Activated CD4-positive, CD25-positive, alpha-beta regulatory T cell treated with anti-CD3 and anti-CD28 coated beads, Interleukin-2, amount 50 U/mL, for 72 hours (primary cell): Measurements from ENCODE around the gene SUCLG1.
"Not testable (repeated sequence)": the region's sequence is repeated elsewhere in the genome, so short reads cannot be mapped to it uniquely, and the experiment has no call there.

Experiments used
- DNase-seq: peaks from one replicate; pipeline ENCODE4 v3.0.0; 2021

The SUCLG1 gene

DNA sequence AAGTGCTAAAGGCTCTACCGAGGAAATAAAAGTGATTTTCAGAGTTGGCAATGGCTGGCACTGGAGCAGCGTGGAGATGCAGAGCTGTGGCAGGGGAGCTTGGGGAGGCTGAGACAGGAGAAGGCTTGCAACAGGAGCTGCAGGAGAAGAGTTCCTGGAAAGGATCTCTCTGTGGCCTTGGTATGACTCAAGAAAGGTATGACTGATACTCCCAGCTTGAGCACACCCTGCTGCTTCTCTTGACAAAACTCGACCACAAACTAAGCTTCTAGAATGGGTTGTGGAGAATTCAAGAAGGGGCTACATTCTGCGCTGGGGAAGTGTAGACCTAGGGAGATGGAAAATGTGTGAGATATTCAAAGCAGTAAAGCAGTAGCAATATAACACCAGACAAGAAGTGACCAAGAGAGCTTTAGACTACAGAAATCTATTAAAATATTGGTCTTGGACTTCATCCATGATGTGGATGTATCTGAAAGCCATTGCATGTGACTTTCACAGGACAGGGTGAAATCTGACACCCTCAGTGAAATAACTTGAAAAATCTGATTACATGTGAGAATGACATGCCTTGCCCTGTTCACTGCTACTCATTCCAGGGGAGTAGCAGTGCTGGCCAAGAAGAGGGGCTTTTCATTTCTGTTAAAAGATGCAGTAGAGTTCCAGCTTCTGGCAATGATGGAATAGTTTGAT is 41.5 kb downstream of the SUCLG1 start:
- no peak for DNase-seq

DNA sequence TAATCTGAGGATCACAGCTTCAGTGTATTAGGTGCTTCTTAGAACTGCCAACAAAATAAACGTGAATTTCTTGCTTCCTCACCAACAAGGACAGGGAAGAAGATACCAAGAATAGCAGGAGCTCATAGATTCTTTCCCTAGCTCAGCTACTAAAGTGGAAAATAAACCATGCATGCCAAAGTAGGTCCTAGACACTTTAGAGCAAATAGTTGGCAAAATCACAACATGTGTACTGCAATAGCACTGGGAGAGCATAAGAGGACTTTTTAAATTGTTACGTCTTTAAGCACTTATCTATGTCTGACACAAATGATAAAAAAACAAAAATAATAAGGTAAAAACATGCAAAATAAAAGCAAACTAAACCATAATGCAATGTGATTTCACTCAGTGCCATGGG is 49.5 kb downstream of the SUCLG1 start:
- DNase-seq: no peak

DNA sequence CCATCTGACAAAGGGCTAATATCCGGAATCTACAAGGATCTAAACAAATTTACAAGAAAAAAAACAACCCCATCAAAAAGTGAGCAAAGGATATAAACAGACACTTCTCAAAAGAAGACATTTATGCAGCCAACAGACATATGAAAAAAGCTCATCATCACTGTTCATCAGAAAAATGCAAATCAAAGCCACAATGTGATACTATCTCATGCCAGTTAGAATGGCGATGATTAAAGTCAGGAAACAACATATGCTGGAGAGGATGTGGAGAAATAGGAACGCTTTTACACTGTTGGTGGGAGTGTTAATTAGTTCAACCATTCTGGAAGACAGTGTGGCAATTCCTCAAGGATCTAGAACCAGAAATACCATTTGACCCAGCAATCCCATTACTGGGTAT is 57.0 kb downstream of the SUCLG1 start:
- DNase-seq: not testable (repeated sequence)

DNA sequence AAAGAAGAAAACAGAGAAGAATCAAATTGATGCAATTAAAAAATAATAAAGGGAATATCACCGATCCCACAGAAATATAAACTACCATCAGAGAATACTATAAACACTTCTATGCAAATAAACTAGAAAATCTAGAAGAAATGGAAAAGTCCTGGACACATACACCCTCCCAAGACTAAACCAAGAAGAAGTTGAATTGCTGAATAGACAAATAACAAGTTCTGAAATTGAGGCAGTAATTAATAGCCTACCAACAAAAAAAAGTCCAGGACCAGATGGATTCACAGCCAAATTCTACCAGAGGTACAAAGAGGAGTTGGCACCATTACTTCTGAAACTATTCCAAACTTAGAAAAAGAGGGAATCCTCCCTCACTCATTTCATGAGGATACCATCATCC is 59.2 kb downstream of the SUCLG1 start:
- DNase-seq: not testable (repeated sequence)

DNA sequence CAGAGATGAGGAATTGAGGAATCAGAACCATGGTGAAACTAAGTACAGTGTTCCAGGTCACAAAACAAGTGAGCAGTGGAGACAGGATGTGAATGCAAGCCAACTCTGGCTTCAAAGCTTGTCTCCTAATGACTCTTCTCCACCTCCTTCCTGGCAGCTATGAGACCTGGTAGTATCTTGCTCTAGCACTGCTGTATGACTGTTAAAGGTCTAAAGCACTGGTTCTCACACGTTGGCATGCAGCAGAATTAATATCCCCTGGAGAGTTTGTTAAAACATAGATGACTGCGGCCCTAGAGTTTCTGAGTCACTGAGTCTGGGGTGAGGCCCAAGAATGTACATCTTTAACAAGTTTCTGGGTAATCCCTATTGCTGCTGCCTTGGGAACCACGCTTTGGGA is 63.3 kb downstream of the SUCLG1 start:
- DNase-seq: no peak

DNA sequence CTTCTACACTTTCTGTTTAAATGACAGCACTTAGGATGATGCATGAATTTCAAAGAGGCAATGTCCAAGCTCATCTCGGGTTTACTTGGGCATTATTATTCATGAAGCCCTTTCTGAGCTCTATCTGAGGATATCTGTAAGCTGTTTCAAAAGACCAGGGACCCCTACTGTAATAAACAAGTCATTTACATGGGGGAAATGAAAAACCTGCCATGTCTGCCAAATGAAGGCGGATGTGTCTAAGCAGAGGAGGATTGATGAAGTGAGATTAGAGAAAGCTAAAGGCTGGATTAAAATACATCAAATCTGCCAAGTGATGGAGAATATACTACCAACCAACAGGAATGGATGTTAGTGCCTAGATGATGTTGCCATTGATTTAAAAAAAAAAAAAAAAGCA is 64.5 kb downstream of the SUCLG1 start:
- DNase-seq: no peak

DNA sequence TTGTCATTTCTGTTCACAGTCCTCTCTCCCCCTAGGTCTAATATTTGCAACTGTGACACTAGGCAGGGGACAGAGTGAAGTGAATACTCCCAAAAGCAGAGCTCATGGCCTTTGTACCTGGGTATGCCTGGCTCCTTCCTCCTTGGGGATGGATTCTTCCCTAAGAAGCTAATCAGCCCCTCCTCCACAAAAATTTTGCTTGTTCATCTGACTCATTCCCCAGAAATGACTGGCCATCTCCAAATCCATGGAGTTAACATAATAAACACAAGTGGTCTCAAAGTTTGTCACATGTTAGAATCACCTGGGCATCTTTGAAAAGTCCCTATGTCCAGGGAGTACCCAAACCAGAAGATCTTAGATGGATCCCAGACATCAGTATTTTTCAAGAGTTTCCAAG is 65.3 kb downstream of the SUCLG1 start:
- no peak for DNase-seq

DNA sequence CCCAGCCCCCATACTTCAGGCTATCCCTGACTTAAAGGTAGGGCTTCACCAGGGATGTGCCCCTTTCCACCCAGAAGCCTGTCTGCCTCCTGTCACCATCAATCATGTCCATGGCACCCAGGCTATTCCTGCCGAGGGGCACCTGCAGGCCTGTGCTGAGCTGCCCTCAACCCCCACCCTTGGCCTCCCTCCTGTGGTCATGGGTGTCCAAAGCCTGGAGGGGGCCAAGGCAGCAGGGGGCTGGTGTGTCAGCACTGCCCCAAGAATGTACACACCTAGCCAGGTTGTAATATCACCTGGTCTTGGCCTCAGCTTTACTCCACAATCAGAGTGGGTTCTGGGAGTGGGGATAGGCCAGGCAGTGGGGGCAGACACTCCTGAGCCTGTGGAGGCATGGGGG is 69.3 kb downstream of the SUCLG1 start:
- no peak for DNase-seq

DNA sequence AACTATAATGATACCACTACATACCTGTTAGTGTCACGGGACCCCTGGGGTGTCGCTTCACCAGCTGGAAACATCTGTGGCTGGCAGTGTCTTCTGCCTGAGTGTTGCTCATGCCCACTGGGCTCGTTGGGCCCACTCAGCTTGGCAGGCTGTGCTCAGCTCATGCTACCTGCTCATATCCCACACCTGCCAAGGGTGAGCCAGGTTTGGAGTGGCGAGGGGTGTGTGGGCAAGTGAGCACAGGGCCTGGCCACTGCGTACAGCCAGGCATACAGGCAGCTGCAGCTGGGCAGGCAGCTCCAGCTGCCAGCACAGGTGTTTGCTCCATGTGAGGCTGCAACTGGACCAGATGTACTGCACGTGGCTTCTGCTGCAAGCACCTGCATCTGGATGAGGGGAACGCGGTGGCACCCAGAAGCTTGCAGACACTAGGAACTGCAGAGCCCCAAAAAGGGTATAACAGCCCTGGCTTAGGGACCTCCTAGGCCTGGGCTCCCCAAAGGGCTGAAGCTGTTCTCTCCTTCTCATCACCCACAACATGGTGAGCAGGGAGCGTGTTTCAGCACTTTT is 70.1 kb downstream of the SUCLG1 start:
- DNase-seq: no peak

DNA sequence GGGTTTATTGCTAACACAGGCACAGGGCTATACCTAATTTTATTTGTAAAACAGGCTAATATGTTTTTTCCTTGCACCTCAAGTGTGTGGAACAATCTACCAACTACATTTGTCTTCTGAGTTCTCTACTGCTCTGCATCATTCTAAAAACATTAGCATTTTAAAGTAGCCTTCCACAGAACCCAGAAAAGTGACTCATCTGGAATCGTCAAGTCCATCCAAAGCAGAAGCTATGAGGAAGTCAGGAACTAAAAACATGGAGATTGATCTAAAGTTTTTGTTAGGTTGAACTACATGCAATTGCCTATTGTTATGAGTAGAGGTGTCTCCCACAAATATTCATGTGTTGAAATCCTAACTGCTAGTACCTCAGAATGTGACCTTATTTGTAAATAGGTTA is 70.9 kb downstream of the SUCLG1 start:
- no peak for DNase-seq

DNA sequence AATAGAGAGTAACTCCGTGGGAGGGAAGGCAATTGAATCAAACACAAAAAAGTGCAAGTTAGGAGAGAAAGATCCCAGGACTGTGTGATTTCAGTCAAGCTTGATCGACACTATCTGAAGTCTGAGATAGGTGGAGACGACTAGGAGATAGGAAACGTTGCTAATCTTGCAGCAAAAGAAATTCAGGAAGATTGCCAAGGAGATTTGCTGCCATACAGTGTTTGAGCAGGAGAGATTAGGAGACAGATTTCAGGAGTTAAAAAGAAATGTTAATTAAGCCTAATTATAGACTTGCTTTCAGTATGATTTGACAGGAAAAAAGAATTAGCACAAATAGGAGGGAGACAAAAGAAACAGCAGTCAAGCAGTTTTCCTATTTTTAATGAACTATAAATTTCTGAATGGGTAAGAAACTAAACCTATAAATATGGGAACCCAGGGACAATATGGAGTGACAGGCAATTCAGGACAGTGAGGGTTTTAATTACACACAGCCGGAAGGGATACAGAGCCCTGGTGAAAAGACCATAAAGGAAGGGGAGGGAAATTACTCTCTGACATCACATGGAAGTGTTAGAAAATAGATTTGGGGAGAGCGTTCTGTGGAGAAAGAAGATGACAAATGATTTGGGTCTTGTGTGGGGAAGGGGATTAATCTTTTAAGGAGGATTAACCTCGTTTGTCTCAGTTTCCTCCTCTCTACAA is 72.6 kb downstream of the SUCLG1 start:
- no peak for DNase-seq

DNA sequence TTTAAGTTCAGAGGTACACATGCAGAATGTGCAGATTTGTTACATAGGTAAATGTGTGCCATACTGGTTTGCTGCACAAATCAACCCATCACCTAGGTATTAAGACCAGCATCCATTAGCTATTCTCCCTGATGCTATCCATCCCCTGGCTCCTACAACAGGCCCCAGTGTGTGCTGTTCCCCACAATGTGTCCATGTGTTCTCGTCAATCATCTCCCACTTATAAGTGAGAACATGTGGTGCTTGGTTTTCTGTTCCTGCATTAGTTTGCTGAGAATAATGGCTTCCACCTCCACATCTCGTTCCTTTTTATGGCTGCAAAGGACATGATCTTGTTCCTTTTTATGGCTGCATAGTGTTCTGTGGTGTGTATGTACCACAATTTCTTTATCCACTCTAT is 75.8 kb downstream of the SUCLG1 start:
- DNase-seq: no peak

DNA sequence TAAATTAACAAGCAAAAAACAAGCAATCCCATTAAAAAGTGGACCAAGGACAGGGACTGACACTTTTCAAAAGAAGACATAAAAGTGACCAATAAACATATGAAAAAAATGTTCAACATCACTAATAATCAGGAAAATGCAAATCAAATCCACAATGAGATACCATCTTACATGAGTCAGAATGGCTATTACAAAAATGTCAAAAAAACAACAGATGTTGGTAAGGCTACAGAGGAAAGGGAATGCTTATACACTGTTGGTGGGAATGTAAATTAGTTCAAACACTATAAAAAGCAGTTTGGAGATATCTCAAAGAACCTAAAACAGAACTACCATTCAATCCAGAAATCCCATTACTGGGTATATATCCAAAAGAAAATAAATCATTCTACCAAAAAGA is 78.2 kb downstream of the SUCLG1 start:
- DNase-seq: no peak

DNA sequence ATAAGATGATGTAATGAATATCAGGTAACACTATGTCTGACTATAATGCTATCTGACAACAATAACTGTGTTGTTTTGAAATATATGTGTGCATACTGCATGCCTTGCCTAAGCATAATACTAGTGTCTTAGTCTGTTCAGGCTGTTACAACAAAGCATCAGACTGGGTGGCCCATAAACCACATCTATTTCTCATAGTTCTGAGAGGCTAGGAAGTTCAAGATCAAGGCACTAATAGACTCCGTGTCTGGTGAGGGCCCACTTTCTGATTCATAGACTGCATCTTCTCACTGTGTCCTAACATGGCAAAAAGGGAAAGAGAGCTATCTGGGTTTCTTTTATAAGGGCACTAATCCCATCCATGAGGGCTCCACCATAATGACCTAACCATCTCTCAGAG is 80.1 kb downstream of the SUCLG1 start:
- no peak for DNase-seq

DNA sequence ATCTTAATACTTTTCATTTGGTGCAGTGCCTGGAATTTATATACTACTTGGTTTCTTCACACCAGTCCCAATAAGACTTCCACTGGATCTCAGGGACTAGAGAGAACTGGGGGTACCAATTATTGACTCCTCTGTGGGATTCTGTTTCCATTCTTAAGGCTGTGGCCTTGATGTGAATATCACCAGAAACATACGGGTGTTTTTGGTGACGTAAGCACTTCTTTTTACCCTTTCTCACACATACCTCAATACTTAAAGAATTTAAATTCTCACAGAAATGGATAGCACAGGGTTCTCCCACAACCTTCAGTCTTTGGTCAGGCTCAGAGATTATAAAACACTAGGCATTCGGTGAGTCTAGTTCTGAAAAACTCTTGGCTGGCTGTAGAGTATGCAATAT is 84.1 kb downstream of the SUCLG1 start:
- DNase-seq: no peak

DNA sequence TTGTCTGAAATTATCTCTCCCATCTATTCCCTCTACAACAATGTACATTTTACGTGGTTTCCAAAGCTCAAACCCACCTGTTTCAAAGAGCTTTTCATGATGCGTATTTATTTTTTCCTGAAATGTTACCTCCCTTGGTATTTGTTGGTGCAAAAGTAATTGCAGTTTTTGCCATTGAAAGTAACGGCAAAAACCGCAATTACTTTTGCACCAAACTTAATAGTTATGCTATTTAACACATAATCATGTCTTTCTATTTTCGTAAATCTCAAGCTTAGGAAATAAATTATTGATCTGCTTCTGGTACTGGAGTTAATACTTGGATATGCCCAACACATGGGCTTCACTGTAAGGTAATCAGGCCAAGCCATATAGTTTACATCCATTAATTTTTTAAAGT is 85.2 kb downstream of the SUCLG1 start:
- DNase-seq: no peak
